ENCODE data around the gene ST7. TPM values are rescaled to one million over a fixed set of nuclear protein-coding genes. Genes with fewer than 3 reads are reported as not detected.

The ST7 gene
- total RNA-seq, 1 experiment from 2014 or later = 38.2 TPM

DNA sequence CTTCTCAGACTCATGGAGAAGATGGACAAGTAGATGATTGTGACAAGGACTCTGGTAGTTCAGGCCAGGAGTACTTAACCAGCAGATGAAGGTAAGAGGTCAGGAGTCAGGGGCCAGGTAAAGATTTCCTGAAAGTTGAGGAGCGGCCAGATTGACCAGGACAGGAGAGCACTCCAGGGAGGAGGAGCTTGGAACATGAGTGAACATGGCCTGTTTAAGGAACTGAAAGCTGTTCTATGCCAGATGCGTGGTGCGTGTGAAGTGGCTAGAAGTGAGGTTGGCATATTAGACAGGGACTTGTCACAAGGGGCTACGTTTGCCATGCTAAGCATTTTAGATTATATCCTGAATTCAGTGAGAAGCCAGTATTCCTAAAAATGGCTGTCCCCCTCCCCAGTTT lies 212.4 kb downstream of the ST7 start:
- Histone ChIP-seq H3K4me1 (no peaks in the 10 kb centered on the region), H3K9me3 (no peaks in the 10 kb centered on the region), H3K4me3 (ENCODE audit: low read depth, low read length) (no peak overlapping the region), H3K27me3 (replicated peaks; ENCODE audit: control insufficient read depth, insufficient read depth, low read length) (no peaks in the 10 kb centered on the region), H3K36me3 (ENCODE audit: control insufficient read depth, insufficient read depth, low read length) (no peaks in the 10 kb centered on the region)
- POLR2A ChIA-PET = no interaction called here
- intact Hi-C loops (cut with micrococcal nuclease; ENCODE audit: unreplicated experiment) = no loop called here
- Mint-ChIP-seq H3K4me3 (ENCODE audit: unreplicated experiment) (no peak overlapping the region), H3K9me3 (ENCODE audit: unreplicated experiment) (no peaks in the 10 kb centered on the region), H3K27me3 (ENCODE audit: insufficient read depth, unreplicated experiment) (no peaks in the 10 kb centered on the region), H3K4me1 (ENCODE audit: low read depth, unreplicated experiment) (peaks cover 6% of the 10 kb centered on the region), H3K27ac (ENCODE audit: unreplicated experiment) (no peak overlapping the region), H3K36me3 (ENCODE audit: insufficient read depth, unreplicated experiment) (peaks cover 5% of the 10 kb centered on the region)
- BruUV-seq (replicated peaks) = no TSS peak
- TF ChIP-seq, protein P1, sequence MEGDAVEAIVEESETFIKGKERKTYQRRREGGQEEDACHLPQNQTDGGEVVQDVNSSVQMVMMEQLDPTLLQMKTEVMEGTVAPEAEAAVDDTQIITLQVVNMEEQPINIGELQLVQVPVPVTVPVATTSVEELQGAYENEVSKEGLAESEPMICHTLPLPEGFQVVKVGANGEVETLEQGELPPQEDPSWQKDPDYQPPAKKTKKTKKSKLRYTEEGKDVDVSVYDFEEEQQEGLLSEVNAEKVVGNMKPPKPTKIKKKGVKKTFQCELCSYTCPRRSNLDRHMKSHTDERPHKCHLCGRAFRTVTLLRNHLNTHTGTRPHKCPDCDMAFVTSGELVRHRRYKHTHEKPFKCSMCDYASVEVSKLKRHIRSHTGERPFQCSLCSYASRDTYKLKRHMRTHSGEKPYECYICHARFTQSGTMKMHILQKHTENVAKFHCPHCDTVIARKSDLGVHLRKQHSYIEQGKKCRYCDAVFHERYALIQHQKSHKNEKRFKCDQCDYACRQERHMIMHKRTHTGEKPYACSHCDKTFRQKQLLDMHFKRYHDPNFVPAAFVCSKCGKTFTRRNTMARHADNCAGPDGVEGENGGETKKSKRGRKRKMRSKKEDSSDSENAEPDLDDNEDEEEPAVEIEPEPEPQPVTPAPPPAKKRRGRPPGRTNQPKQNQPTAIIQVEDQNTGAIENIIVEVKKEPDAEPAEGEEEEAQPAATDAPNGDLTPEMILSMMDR (IDR thresholded peaks at IDR 0.05; ENCODE audit: insufficient read depth in 1 of 2, low read depth in 1 of 2, low read length in 1 of 2, severe bottlenecking in 1 of 2, unreplicated experiment in 1 of 2) = no peak
- CTCF ChIA-PET = no interaction called here
- DNase-seq = no peak

DNA sequence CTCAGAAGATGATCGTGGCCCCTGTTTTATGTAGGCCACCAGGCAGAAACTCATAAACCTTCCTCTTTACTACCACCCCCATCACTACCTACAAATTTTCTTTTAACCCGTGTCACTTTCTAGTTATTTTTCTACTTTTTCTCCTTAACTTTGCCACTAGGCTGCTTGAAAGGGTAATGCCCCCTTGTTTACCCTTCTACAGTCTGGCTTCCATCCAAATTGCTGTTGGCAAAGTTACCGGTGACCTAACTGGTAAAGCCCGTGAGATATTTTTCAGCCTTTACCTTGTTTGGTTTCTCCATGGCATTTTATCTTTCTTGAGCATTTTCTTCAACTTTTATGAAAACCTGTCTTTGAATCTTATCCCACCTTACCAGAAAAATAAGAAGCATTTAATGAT lies 216.6 kb downstream of the ST7 start:
- Mint-ChIP-seq H3K27me3 (ENCODE audit: insufficient read depth, unreplicated experiment) (no peaks in the 10 kb centered on the region), H3K9me3 (ENCODE audit: unreplicated experiment) (no peaks in the 10 kb centered on the region), H3K36me3 (ENCODE audit: insufficient read depth, unreplicated experiment) (peaks cover 9% of the 10 kb centered on the region), H3K27ac (ENCODE audit: unreplicated experiment) (no peak overlapping the region), H3K4me3 (ENCODE audit: unreplicated experiment) (no peak overlapping the region), H3K4me1 (ENCODE audit: low read depth, unreplicated experiment) (peaks cover 6% of the 10 kb centered on the region)
- no peak for DNase-seq
- H3K4me3 ChIP-seq (ENCODE audit: low read depth, low read length) = no peak overlapping the region
- H3K4me1 ChIP-seq = no peaks in the 10 kb centered on the region
- no peaks in the 10 kb centered on the region for H3K27me3 ChIP-seq (replicated peaks; ENCODE audit: control insufficient read depth, insufficient read depth, low read length)
- no TSS peak for BruUV-seq (replicated peaks)
- no peaks in the 10 kb centered on the region for H3K9me3 ChIP-seq
- TF ChIP-seq, protein P1 (IDR thresholded peaks at IDR 0.05; ENCODE audit: insufficient read depth in 1 of 2, low read depth in 1 of 2, low read length in 1 of 2, severe bottlenecking in 1 of 2, unreplicated experiment in 1 of 2) = no peak
- CTCF ChIA-PET = no interaction called here
- intact Hi-C loops (cut with micrococcal nuclease; ENCODE audit: unreplicated experiment) = no loop called here
- POLR2A ChIA-PET = no interaction called here
- no peaks in the 10 kb centered on the region for H3K36me3 ChIP-seq (ENCODE audit: control insufficient read depth, insufficient read depth, low read length)

DNA sequence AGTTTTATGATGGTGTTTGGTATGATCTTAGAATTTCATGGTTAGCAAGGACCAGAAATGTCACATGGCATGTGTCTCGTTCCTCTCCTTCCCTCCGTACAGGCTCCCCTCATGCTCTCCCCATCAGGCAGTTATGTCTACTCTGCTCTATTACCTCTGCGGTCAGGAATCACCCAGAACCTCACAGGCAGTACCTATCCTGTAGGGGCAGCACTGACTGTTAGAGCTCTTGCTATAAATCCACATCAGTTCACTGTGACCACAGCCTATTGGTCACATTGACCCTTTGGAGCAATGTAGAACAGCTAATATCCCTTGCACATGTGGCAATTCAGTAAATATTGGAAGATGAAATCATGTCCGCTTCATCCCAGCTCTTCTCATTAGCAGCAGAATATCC lies 217.8 kb downstream of the ST7 start:
- Mint-ChIP-seq H3K9me3 (ENCODE audit: unreplicated experiment) (no peaks in the 10 kb centered on the region), H3K27ac (ENCODE audit: unreplicated experiment) (no peak overlapping the region), H3K4me3 (ENCODE audit: unreplicated experiment) (no peak overlapping the region), H3K27me3 (ENCODE audit: insufficient read depth, unreplicated experiment) (no peaks in the 10 kb centered on the region), H3K36me3 (ENCODE audit: insufficient read depth, unreplicated experiment) (peaks cover 7% of the 10 kb centered on the region), H3K4me1 (ENCODE audit: low read depth, unreplicated experiment) (peaks cover 6% of the 10 kb centered on the region)
- CTCF ChIA-PET = interaction anchor here (0.6 kb wide), 1 partner anchor 22 kb away, joined by 3 read pairs; no protein-coding TSS in a partner anchor
- POLR2A ChIA-PET = no interaction called here
- DNase-seq = peak in 1 of 2 experiments; percentile 20
- no peaks in the 10 kb centered on the region for H3K4me1 ChIP-seq
- no peak overlapping the region for H3K4me3 ChIP-seq (ENCODE audit: low read depth, low read length)
- H3K9me3 ChIP-seq = no peaks in the 10 kb centered on the region
- H3K36me3 ChIP-seq (ENCODE audit: control insufficient read depth, insufficient read depth, low read length) = no peaks in the 10 kb centered on the region
- intact Hi-C loops (cut with micrococcal nuclease; ENCODE audit: unreplicated experiment) = no loop called here
- no peaks in the 10 kb centered on the region for H3K27me3 ChIP-seq (replicated peaks; ENCODE audit: control insufficient read depth, insufficient read depth, low read length)
- TF ChIP-seq, protein P1 (IDR thresholded peaks at IDR 0.05; ENCODE audit: insufficient read depth in 1 of 2, low read depth in 1 of 2, low read length in 1 of 2, severe bottlenecking in 1 of 2, unreplicated experiment in 1 of 2) = peak in 1 of 2 experiments; percentile 29
- no TSS peak for BruUV-seq (replicated peaks)
